Muscle of leg (tissue), 11 donors: ENCODE measurements around the gene ZC3H4. TPM values are rescaled to one million over a fixed set of nuclear protein-coding genes. Genes with fewer than 3 reads are reported as not detected.

Experiments
- DNase-seq: peaks from one replicate; pipeline ENCODE4 v3.0.0; 2013
- H3K27ac ChIP-seq: one replicate; pipeline ENCODE4 v1.5.1; 2013; ENCODE audit warnings: mild to moderate bottlenecking, low read length, control low read depth
- H3K27me3 ChIP-seq: one replicate; pipeline ENCODE4 v1.6.1; 2013; ENCODE audit warnings: low read length; ENCODE audit not compliant: control insufficient read depth, insufficient read depth
- H3K36me3 ChIP-seq: one replicate; pipeline ENCODE4 v1.6.1; 2013; ENCODE audit warnings: low read length; ENCODE audit not compliant: control insufficient read depth, insufficient read depth
- H3K4me1 ChIP-seq: one replicate; pipeline ENCODE4 v1.6.1; 2013; ENCODE audit warnings: low read length; ENCODE audit not compliant: control insufficient read depth, insufficient read depth
- H3K4me3 ChIP-seq: one replicate; pipeline ENCODE4 v1.5.1; 2013; ENCODE audit warnings: low read length, control low read depth
- H3K9me3 ChIP-seq: replicated peaks from 2 replicates; pipeline ENCODE4 v1.6.1; 2013; ENCODE audit warnings: low read depth, low read length; ENCODE audit not compliant: control insufficient read depth
- WGBS: methylation state at CpG from one replicate; pipeline ENCODE4 v1.1.5; 2013; ENCODE audit warnings: missing lambda C conversion rate; ENCODE audit not compliant: insufficient coverage; 5-methylcytosine and 5-hydroxymethylcytosine counted together
- polyA plus RNA-seq, 8 donors: library from polyadenylated mRNA; unstranded; fragments of 120-200 nt; gene quantifications; one replicate each; pipeline versions ENCODE4 v1.2.1 to v1.2.3, GENCODE V29; 2013; ENCODE audit warnings: inconsistent platforms in 1 of 8, low replicate concordance in 1 of 8; ENCODE audit not compliant: insufficient read length in 8 of 8, insufficient read depth in 1 of 8
- total RNA-seq: library from RNA; stranded (reverse); fragments of 120-200 nt; gene quantifications from one replicate; pipeline ENCODE4 v1.2.4, GENCODE V29; 2013

The ZC3H4 gene
- total and polyA plus RNA-seq, 9 donors = 11.8 to 34.3 (median 23.9) TPM

GRCh38 chr19:47022541-47023447 lies 90.8 kb downstream of the ZC3H4 start:
- Histone ChIP-seq H3K9me3 (no peaks in the 10 kb centered on the region), H3K27ac (no peak overlapping the region), H3K36me3 (no peaks in the 10 kb centered on the region), H3K4me3 (no peak overlapping the region), H3K27me3 (peaks cover 92% of the 10 kb centered on the region), H3K4me1 (peaks cover 23% of the 10 kb centered on the region)
- WGBS = 4% methylated on average over 19 of the region's 33 CpGs
- no peak for DNase-seq

- H3K4me3 ChIP-seq = no peak overlapping the region
- H3K4me1 ChIP-seq = peaks cover 23% of the 10 kb centered on the region
- 35% methylated on average over 6 of the region's 14 CpGs for WGBS
- no peaks in the 10 kb centered on the region for H3K9me3 ChIP-seq
- no peak overlapping the region for H3K27ac ChIP-seq
- H3K36me3 ChIP-seq = no peaks in the 10 kb centered on the region
- no peak for DNase-seq
- peaks cover 86% of the 10 kb centered on the region for H3K27me3 ChIP-seq
Observed at GRCh38 chr19:47022140-47022536, 91.4 kb downstream of the ZC3H4 start.

GRCh38 chr19:47021536-47022139 lies 91.9 kb downstream of the ZC3H4 start:
- Histone ChIP-seq H3K4me3 (no peak overlapping the region), H3K9me3 (no peaks in the 10 kb centered on the region), H3K4me1 (peaks cover 23% of the 10 kb centered on the region), H3K27me3 (peaks cover 81% of the 10 kb centered on the region), H3K36me3 (no peaks in the 10 kb centered on the region), H3K27ac (no peak overlapping the region)
- under 1% methylated on average over 47 of the region's 50 CpGs for WGBS
- DNase-seq = no peak

- no peak for DNase-seq
- H3K9me3 ChIP-seq = no peaks in the 10 kb centered on the region
- H3K27ac ChIP-seq = no peak overlapping the region
- peaks cover 23% of the 10 kb centered on the region for H3K4me1 ChIP-seq
- no peaks in the 10 kb centered on the region for H3K36me3 ChIP-seq
- under 1% methylated on average over 36 of the region's 37 CpGs for WGBS
- peak overlapping the region; percentile 25 for H3K4me3 ChIP-seq
- H3K27me3 ChIP-seq = peaks cover 75% of the 10 kb centered on the region
Observed at GRCh38 chr19:47020992-47021496, 92.5 kb downstream of the ZC3H4 start.

- H3K27me3 ChIP-seq = peaks cover 69% of the 10 kb centered on the region
- H3K4me3 ChIP-seq = peak overlapping the region; percentile 8
- H3K4me1 ChIP-seq = peaks cover 23% of the 10 kb centered on the region
- H3K9me3 ChIP-seq = no peaks in the 10 kb centered on the region
- no peak overlapping the region for H3K27ac ChIP-seq
- WGBS = 1% methylated on average over 41 of the region's 62 CpGs
- H3K36me3 ChIP-seq = no peaks in the 10 kb centered on the region
- no peak for DNase-seq
Observed at GRCh38 chr19:47020132-47020805, 93.3 kb downstream of the ZC3H4 start.

GRCh38 chr19:47019431-47020041 lies 94.0 kb downstream of the ZC3H4 start, which contains the start of gene NPAS1:
NPAS1 (plus strand) TSS chr19:47019837; CDS start chr19:47021048, 1,211 bp downstream.
- Histone ChIP-seq H3K27me3 (peaks cover 62% of the 10 kb centered on the region), H3K4me1 (peaks cover 23% of the 10 kb centered on the region), H3K9me3 (no peaks in the 10 kb centered on the region), H3K36me3 (no peaks in the 10 kb centered on the region), H3K4me3 (peak within 1 kb of the TSS; percentile 25), H3K27ac (no peak within 1 kb of the TSS)
- DNase-seq = no peak
- WGBS = under 1% methylated on average over 57 of the region's 58 CpGs

- Histone ChIP-seq H3K9me3 (no peaks in the 10 kb centered on the region), H3K27me3 (peaks cover 56% of the 10 kb centered on the region), H3K27ac (no peak overlapping the region), H3K4me3 (no peak overlapping the region), H3K4me1 (peaks cover 23% of the 10 kb centered on the region), H3K36me3 (no peaks in the 10 kb centered on the region)
- DNase-seq = no peak
- 33% methylated on average over 5 of the region's 13 CpGs for WGBS
Observed at GRCh38 chr19:47018923-47019322, 94.7 kb downstream of the ZC3H4 start.

Other genes starting within 250 kb of the ZC3H4 start
- 0.31 TPM for gene NPAS1, start 93.9 kb downstream of the ZC3H4 start, total RNA-seq
- 1 to 10 TPM; 1.1 to 7.1 (median 2.2) TPM for gene NPAS1, start 93.9 kb downstream of the ZC3H4 start, polyA plus RNA-seq
- gene TMEM160, start 65.2 kb downstream of the ZC3H4 start, total RNA-seq = 9.8 TPM
- 10 to 100 TPM in 7 of 8 donors, 1 to 10 TPM in 1; 9.1 to 15.1 (median 11.7) TPM for gene TMEM160, start 65.2 kb downstream of the ZC3H4 start, polyA plus RNA-seq
- 77.6 TPM for gene SAE1, start 17.1 kb upstream of the ZC3H4 start, total RNA-seq
- 100 to 1,000 TPM in 2 of 8 donors, 10 to 100 TPM in 6; 75.8 to 103 (median 92.2) TPM for gene SAE1, start 17.1 kb upstream of the ZC3H4 start, polyA plus RNA-seq
- gene BBC3, start 117.4 kb upstream of the ZC3H4 start, total RNA-seq = 2.9 TPM
- 1 to 10 TPM; 2.7 to 3.8 (median 3.0) TPM for gene BBC3, start 117.4 kb upstream of the ZC3H4 start, polyA plus RNA-seq
- gene CCDC9, start 142.7 kb upstream of the ZC3H4 start, total RNA-seq = 7.1 TPM
- gene CCDC9, start 142.7 kb upstream of the ZC3H4 start, polyA plus RNA-seq = 10 to 100 TPM; 20.3 to 28.2 (median 22.5) TPM
- 6.1 TPM for gene INAFM1, start 161.1 kb upstream of the ZC3H4 start, total RNA-seq
- gene INAFM1, start 161.1 kb upstream of the ZC3H4 start, polyA plus RNA-seq = 10 to 100 TPM in 7 of 8 donors, 1 to 10 TPM in 1; 9.8 to 17.1 (median 13.8) TPM
- 0.53 TPM for gene C5AR1, start 196.1 kb upstream of the ZC3H4 start, total RNA-seq
- 1 to 10 TPM; 1.2 to 3.6 (median 1.9) TPM for gene C5AR1, start 196.1 kb upstream of the ZC3H4 start, polyA plus RNA-seq
- gene C5AR2, start 218.4 kb upstream of the ZC3H4 start, total RNA-seq = 0.40 TPM
- under 1 TPM; 0.21 to 0.68 (median 0.39) TPM for gene C5AR2, start 218.4 kb upstream of the ZC3H4 start, polyA plus RNA-seq
- 7.9 TPM for gene DHX34, start 235.5 kb upstream of the ZC3H4 start, total RNA-seq
- 10 to 100 TPM in 7 of 8 donors, 1 to 10 TPM in 1; 9.1 to 13.6 (median 11.7) TPM for gene DHX34, start 235.5 kb upstream of the ZC3H4 start, polyA plus RNA-seq